Smooth muscle cell of the brain vasculature (primary cell): ENCODE data around the gene SYT9.

Experiments used
- DNase-seq: peaks from one replicate; pipeline ENCODE4 v3.0.0-alpha.2; 2012; ENCODE audit warnings: low read depth, low spot score

The SYT9 gene

DNA sequence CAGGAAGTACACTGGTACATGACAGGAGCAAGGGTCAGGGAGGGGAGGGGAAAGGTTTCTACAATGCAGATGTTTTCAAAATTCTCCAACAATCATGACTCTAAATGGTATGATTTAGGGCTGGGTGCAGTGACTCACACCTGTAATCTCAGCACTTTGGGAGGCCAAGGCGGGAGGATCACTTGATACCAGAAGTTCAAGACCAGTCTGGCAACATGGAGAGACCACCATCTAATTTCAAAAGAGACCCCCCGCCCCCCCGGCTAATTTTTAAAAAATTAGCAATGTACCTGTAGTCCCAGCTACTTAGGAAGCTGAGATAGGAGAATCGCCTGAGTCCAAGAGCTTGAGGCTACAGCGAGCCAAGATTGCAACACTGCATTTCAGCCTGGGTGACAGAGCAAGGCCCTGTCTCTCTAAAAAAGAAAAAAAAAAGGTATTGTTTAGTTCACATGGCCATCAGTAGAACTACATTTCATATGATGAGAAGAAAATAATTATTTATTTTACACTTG is 217.7 kb downstream of the SYT9 start:
- no peak for DNase-seq

GRCh38 chr11:7471071-7471470 is 219.4 kb downstream of the SYT9 start:
- no peak for DNase-seq

- no peak for DNase-seq
Measured at GRCh38 chr11:7473717-7474116, 222.0 kb downstream of the SYT9 start.

DNA sequence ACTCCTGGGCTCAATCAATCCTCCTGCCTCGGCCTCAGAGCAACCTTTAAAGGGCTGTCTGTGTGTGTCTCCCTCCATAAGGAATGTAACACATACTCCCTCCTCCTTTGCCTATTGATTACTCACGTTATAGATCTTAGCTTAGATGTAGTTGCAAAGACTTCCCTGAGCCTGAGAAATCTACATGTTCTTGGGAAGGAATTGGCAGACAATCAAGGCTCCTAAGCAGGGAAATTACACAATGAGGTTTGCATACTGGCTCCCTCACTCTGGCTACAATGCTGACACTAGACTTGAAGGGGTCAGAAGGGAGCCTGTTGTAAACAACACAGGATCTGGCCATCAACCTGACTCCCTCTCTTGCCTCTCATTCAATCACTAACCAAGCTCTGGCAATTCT is 228.4 kb downstream of the SYT9 start:
- no peak for DNase-seq

DNA sequence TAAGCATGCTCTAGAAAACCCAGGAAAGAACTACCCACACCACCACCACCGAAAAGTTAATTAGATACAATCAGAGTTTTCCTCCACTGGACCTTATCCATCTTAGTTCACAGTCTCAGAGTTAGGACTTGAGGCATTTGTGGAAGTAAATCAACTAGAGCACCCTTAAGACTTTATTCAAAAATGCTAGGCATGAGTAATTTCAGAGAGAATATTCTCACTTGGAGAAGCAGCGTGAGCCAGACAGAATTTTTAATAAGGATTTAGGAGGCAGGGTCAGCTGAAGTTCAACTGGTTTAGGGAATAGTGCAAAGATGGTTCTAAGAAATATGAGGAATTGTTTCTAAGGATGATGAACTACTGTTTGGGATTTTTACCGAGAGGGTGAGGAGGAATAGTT is 232.4 kb downstream of the SYT9 start:
- no peak for DNase-seq

DNA sequence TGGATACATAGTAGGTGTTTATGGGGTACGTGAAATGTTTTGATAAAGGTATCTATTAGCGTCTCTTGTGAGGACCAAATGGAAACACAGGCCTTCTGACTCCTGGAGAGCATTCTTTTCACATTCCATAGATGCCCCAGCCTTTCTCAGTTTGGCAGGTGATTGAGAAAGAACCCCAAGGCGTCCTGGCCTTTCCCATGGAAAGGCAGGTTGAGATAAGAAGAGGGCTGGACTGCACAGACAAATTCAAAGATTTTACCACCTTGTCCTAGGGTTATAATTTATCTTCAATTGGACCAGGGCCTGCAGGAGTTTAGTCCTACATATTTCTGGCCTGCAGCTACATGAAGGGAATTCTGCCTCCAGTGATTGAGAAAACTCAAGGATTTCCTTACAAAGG is 232.9 kb downstream of the SYT9 start:
- DNase-seq: no peak

DNA sequence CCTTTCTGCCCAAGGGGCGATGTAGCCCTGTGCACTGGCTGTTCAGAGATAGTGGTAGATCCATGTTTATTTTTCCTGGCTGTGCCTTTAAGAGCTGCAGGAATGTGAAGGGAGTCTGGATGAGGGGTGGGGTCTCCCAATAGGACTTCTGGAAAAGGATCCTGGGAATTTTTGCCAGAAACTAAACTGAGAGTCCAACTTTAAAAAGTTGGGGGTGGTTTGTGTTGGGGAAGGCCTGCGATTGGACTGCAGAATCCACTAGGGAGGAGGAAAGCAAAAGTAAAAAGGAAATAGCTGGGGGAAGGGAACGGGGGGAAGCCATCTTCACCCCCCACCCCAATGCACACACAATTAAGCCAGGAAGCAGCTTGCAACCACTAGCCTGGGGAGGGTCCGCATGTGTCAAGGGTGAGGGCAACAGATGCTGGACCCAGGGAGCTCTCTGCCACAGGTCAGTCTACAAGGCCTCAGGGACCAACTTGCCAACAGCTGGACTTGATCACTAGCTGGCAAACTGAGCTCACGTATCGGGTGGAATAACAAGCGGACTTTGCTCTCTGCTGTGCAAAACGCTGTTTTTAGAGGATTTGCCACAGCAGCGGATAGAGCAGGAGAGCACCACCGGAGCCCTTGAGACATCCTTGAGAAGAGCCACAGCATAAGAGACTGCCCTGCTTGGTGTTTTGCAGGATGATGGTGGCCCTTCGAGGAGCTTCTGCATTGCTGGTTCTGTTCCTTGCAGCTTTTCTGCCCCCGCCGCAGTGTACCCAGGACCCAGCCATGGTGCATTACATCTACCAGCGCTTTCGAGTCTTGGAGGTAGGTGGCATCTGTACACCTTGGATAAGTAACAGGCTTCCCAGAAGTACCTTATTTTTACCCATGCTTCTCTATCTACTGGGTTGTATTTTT is 233.7 kb downstream of the SYT9 start, which contains the start of gene OLFML1:
TSS of gene OLFML1 (plus strand) at position 321 of the 912 bp plus-strand sequence. CDS start at position 691, 370 bp downstream.
- DNase-seq: no peak

DNA sequence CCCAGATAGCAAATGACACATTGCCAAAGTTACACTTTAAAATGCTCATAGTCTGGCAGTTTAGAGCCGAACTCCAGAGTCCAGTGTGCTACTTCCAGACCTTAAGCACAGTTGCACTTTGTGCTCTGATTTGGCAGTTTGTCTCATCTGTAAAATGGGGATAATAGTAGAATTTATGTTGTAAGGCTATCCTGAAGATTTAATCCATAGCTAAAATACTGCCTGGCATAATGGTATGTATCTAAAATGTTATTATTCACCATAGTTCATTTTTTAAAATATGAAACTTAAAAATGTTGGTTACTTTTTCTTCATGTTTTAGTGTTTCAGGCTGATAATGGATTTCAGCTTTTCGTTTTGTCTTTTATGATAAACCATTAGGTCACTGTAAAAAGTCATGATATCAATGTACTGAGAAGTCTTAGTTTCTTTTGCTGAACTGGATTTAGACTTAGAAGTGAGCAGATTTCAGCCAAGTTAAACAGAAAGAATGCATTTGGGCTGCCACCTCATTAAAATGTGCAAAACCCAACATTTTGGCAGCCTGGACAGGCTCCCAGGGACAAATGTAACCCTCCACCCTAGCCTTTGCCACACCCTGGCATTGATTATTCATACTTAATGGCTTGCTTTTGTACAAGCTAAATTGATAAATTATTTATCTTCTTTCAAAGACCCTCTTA is 234.5 kb downstream of the SYT9 start:
- DNase-seq: no peak

DNA sequence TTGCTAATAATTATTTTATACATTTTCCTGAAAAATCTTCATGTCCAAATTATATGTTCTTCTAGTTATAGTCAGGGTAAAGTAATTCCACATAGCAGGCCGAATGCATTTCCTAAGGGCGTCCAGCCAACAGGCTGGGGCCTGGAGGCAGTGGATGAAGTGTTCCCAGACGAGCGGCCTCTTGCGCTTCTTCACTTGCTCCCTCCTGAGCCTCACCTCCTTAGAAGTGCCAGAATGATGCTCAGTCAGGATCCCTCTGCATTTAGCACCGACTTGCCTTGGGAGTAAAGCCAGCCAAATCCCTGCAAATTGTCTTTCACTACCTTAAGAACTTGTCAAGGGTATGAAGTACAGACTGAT is 235.1 kb downstream of the SYT9 start:
- DNase-seq: no peak

- DNase-seq: no peak
Measured at GRCh38 chr11:7487360-7487759, 235.7 kb downstream of the SYT9 start.

GRCh38 chr11:7488681-7489080 is 237.0 kb downstream of the SYT9 start:
- DNase-seq: no peak

GRCh38 chr11:7489376-7489775 is 237.7 kb downstream of the SYT9 start:
- no peak for DNase-seq

DNA sequence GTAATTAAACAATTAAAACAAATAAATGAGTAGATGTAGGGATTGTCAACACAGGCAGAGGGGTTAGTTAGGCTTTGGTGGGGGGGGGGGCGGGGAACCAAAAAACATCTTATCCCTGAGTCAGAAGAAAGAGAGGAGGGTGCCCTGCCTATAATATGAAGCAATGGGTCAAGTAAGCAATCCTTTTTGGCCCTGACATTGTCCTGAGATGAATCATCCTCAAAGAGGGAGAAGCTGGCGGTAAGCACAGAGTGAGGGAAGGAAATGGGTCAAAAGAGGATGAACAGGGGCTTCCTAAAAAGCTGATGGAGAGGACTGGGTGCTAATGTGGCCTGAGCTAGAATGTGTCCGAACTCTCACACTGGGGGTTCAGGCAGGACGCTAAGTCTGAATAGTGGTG is 238.3 kb downstream of the SYT9 start:
- no peak for DNase-seq

DNA sequence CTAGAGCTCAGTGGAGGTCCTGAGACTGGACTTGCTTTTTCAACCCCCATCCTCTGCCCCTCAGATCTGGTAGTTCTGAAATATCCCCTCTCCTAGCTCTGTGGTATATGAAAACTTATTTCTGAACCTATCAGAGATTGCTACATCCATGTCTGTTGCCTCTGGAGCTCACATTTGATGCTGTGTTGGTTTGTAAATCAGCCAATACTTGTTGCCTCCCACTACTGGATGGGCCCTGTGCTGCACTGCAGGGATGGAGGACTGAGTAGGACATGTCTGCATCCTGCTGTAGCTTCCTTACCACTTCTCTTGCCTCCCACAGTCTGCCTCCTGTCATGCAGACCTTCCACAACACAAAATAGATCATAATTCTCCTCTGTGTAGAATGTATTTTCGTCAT is 238.8 kb downstream of the SYT9 start:
- no peak for DNase-seq

DNA sequence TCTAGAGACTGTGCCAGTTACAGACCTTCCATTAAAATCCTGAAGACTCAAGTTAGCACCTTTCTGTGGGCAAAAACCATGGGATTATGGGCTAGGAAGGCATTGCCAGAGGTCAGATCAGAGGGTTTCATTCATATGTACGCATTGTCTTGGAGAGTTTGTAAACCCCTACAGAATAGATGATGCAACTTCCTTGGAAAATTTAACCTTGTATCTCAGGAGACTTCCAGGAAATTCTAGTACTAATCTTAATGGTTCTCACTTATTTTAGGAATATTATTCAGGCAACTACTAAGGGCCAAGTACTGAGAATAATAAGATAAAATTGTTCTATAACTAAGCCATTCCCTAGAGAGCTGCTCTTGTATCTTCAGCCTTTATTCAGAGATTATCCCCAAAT is 240.5 kb downstream of the SYT9 start:
- no peak for DNase-seq

- DNase-seq: no peak
Measured at GRCh38 chr11:7493670-7494069, 242.0 kb downstream of the SYT9 start.

GRCh38 chr11:7494086-7494745 is 242.5 kb downstream of the SYT9 start:
- DNase-seq: no peak

DNA sequence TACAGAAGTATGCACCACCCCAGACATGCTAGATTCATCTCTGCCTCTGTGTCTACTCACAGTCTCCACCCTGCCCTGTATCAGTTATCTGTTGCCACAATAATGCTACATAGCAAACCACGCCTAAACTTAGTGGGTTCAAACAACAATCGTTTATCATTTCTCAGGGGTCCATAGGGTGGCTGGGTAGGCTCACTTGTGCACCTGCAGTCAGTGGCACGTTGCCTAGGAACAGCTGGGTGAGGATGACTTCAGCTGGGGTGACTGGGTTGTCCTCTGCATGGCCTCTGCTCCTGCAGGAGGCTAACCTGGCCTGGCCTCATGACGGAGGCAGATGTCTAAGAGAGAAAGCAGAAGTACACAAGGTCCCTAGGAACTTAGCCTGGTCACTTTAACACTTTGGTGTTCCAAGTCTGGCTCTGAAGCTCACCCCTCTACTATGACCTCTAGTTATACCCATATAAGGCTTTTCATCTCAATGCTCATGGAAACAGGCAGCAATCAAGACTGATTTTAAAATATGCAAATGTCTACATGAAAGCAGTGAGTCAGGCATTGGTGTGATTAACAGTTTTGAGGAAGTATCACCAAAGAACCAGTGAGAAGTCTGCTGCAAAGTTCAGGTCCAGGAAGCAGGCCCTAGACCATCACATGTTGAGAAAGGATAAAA is 244.3 kb downstream of the SYT9 start:
- no peak for DNase-seq

- no peak for DNase-seq
Measured at GRCh38 chr11:7498193-7498592, 246.5 kb downstream of the SYT9 start.

DNA sequence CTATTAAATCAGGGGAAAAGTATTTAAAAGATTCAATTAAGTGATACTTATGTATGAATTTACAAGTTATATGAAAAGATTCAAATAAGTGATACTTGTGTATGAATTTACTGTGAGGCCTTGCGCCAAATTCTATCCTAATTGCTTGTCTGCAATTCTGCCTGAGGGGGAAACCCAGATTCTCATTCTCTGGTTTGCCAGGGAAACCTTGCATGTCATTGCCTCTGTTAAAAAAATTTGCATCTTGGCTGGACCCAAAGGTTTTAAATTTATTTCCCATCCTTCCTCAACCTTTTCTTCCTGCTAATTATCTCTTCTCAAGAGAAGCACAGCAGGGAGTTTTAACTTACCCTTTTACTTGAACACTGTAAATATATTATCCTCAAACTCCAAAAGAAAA is 247.4 kb downstream of the SYT9 start:
- DNase-seq: no peak

DNA sequence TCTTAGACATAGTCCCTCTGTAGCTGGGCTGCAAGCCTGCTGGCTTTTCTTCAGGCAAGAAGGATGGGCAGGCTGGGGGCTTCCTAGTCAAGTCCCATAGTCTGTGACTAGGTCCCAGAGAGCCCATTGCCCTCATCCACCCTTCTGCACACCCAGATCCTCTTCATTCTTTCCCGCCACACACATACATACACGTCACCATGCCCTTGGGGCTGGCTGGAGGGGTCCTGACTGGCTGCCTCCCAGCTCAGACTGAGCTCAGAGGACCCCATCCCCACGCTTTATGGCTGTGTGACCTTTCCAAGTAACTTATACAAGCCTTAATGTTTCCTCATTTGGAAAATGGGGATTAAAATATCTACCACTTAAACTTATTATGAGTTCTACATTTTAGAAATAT is 248.5 kb downstream of the SYT9 start:
- no peak for DNase-seq

DNA sequence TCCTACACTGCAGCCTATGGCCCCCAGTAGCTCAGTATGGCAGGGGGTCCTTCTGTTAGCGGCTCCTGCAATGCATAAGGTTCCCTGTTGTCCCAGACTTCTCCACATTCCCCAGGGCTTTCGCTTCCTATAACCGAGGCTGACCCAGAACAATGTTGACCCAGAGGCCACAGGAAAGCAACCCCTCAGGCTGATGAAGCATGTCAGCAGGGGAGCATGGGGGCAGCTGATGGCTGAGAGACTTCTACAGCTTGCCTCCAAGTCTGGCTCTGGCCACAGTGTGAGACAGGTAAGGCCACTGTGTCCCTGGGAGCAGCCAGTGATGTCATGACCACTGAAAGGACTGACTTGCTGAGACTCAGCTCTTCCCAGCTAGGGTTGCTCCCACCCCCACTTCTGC is 249.5 kb downstream of the SYT9 start:
- DNase-seq: no peak
